ENCODE measurements around the gene SVIL.

GRCh38 chr10:29481906-29482440 is 152.8 kb downstream of the SVIL start:
- TF ChIP-seq CTCF (IDR thresholded peaks at IDR 0.05; ENCODE audit: poor library complexity, severe bottlenecking): no peak
- TF ChIP-seq EP300 (conservative IDR thresholded peaks at IDR 0.05; ENCODE audit: poor library complexity, severe bottlenecking): no peak
- no peak for TF ChIP-seq SMC3 (conservative IDR thresholded peaks at IDR 0.05; ENCODE audit: poor library complexity)
